ENCODE results near the gene GINM1. TPM values are rescaled to one million over a fixed set of nuclear protein-coding genes. Genes with fewer than 3 reads are reported as not detected.

The GINM1 gene
- total and polyA plus RNA-seq, 9 of the 15 experiments (the other 6 are each of a cell fraction or from before 2014, with no cell fraction given) = 5.0 to 19.3 (median 14.2) TPM

GRCh38 chr6:149566410-149567193 is 427 bp downstream of the GINM1 start (continued):
- TF ChIP-seq ZNF518B (CRISPR knock-in tag; IDR thresholded peaks at IDR 0.05) = no peak
- no peak; the same call in none of the 2 replicates for TF ChIP-seq ZBTB17 (CRISPR knock-in tag; IDR thresholded peaks at IDR 0.05)
- TF ChIP-seq USF2 (CRISPR knock-in tag; IDR thresholded peaks at IDR 0.05) = no peak
- no peak for TF ChIP-seq KLF16 (IDR thresholded peaks at IDR 0.05)
- TF ChIP-seq ZBTB34 (CRISPR knock-in tag; IDR thresholded peaks at IDR 0.05) = no peak
- peak in 1 of 2 experiments; percentile 16; a peak in 1 of 4 replicates for TF ChIP-seq KDM1A (IDR thresholded peaks at IDR 0.05)
- TF ChIP-seq FOXJ3 (CRISPR knock-in tag; IDR thresholded peaks at IDR 0.05) = no peak
- no peak for TF ChIP-seq HDAC3 (IDR thresholded peaks at IDR 0.05; ENCODE audit: borderline replicate concordance, partially characterized antibody)
- TF ChIP-seq ETV1 (tag; conservative IDR thresholded peaks at IDR 0.05; ENCODE audit: low read depth) = no peak
- TF ChIP-seq POLR2AphosphoS5 (IDR thresholded peaks at IDR 0.05; ENCODE audit: control insufficient read depth, insufficient read depth, low read depth, low read length) = peak; percentile 73
- no peak for TF ChIP-seq PTTG1 (tag; IDR thresholded peaks at IDR 0.05; ENCODE audit: low read depth)
- TF ChIP-seq CBFA2T3 (IDR thresholded peaks at IDR 0.05) = no peak
- no peak for TF ChIP-seq IFI16 (CRISPR knock-in tag; IDR thresholded peaks at IDR 0.05)
- TF ChIP-seq CBX2 (IDR thresholded peaks at IDR 0.05; ENCODE audit: insufficient read depth, low read length, poor library complexity, severe bottlenecking) = no peak
- TF ChIP-seq TBL1XR1 (IDR thresholded peaks at IDR 0.05; ENCODE audit: low read length in 2 of 2) = 0 out of 4 replicates have a peak, but pooled peaks of 1 of the 2 experiments have one; percentile 53
- no peak for TF ChIP-seq ELF1 (tag; IDR thresholded peaks at IDR 0.05)
- TF ChIP-seq ZNF253 (CRISPR knock-in tag; conservative IDR thresholded peaks at IDR 0.05) = no peak
- TF ChIP-seq SETDB1 (IDR thresholded peaks at IDR 0.05; ENCODE audit: low read length) = no peak
- TF ChIP-seq NUFIP1 (IDR thresholded peaks at IDR 0.05; ENCODE audit: partially characterized antibody) = no peak

Data from K562 (cell line).